Adipocyte (in vitro differentiated cells): ENCODE measurements around the gene TNNT2.
A peak's percentile ranks its signal among the peaks of the same experiment; 100 is the strongest.

Source experiments
- DNase-seq: peaks from one replicate; pipeline ENCODE4 v3.0.0-alpha.2; 2015; ENCODE audit warnings: low read depth
- H3K27me3 ChIP-seq: replicated peaks from 2 replicates; pipeline ENCODE4 v1.7.0; 2013; ENCODE audit warnings: mild to moderate bottlenecking, low read length, moderate library complexity; ENCODE audit not compliant: control insufficient read depth, insufficient read depth
- H3K36me3 ChIP-seq: 2 replicates; pipeline ENCODE4 v1.7.0; 2013; ENCODE audit warnings: low read length, mild to moderate bottlenecking, moderate library complexity; ENCODE audit not compliant: control insufficient read depth, insufficient read depth, severe bottlenecking
- H3K4me1 ChIP-seq: 2 replicates; pipeline ENCODE4 v1.7.0; 2013; ENCODE audit warnings: mild to moderate bottlenecking, low read length, moderate library complexity; ENCODE audit not compliant: control insufficient read depth, insufficient read depth
- H3K4me3 ChIP-seq: 2 replicates; pipeline ENCODE4 v1.7.0; 2013; ENCODE audit warnings: mild to moderate bottlenecking, low read length, moderate library complexity
- H3K9ac ChIP-seq: 2 replicates; pipeline ENCODE4 v1.7.0; 2013; ENCODE audit warnings: mild to moderate bottlenecking, low read length, moderate library complexity
- H3K9me3 ChIP-seq: 2 replicates; pipeline ENCODE4 v1.7.0; 2013; ENCODE audit warnings: mild to moderate bottlenecking, low read length, moderate library complexity; ENCODE audit not compliant: control insufficient read depth

The TNNT2 gene

DNA sequence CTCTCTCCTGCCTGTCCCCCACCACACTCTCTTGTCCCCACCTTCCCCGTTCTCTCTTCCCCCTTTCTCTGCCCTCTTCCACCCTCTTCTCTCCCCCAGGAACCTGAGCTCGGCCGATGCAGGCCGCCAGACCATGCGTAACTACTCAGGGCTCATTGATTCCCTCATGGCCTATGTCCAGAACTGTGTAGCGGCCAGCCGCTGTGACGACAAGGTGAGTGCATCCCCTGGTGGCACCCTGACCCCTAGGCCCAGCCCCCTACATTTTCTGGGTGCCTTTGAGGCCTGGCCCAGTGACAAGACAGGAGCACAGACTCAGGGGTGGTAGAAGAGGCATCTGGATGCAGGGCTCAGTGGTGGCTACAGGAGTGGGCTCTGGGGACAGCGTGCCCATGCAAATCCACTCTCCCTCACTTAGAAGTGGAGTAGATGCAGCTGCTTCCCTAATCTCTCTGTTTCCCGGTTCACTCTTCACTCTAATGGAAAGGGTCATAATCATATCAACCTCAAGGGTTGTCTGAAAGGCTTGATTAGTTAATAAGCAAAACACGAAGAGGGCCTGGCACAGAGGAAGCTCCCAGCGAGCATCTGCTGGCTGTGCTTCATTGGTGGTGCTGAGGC lies 57.2 kb downstream of the TNNT2 start:
- H3K27me3 ChIP-seq, result peaks cover 43% of the 10 kb centered on the region
- H3K4me1 ChIP-seq, result no peaks in the 10 kb centered on the region
- H3K4me3 ChIP-seq, result no peak overlapping the region
- H3K9me3 ChIP-seq, result no peaks in the 10 kb centered on the region
- DNase-seq, result no peak
- no peaks in the 10 kb centered on the region for H3K36me3 ChIP-seq
- H3K9ac ChIP-seq, result no peak overlapping the region

DNA sequence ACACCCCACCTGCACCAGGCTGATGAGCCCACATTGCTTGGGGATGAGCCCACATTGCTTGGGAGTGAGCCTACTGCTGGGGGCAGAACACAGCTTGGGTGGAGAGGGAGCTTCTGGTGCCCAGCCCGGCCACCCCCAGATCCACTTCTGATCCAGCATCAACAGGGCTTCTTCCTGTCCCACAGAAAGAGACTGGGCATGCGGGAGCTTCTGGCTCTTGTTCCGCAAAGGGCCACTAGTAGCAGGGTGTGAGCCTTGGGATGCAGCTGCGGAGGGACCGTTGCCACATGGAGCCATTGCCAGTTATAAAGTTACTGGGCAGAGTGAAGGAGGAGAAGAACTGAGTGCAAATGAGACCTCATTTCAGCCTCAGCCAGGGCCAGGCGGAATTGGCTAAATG lies 57.8 kb downstream of the TNNT2 start:
- H3K9ac ChIP-seq, result no peak overlapping the region
- no peaks in the 10 kb centered on the region for H3K36me3 ChIP-seq
- no peaks in the 10 kb centered on the region for H3K4me1 ChIP-seq
- DNase-seq, result no peak
- H3K9me3 ChIP-seq, result no peaks in the 10 kb centered on the region
- no peak overlapping the region for H3K4me3 ChIP-seq
- H3K27me3 ChIP-seq, result peaks cover 45% of the 10 kb centered on the region

DNA sequence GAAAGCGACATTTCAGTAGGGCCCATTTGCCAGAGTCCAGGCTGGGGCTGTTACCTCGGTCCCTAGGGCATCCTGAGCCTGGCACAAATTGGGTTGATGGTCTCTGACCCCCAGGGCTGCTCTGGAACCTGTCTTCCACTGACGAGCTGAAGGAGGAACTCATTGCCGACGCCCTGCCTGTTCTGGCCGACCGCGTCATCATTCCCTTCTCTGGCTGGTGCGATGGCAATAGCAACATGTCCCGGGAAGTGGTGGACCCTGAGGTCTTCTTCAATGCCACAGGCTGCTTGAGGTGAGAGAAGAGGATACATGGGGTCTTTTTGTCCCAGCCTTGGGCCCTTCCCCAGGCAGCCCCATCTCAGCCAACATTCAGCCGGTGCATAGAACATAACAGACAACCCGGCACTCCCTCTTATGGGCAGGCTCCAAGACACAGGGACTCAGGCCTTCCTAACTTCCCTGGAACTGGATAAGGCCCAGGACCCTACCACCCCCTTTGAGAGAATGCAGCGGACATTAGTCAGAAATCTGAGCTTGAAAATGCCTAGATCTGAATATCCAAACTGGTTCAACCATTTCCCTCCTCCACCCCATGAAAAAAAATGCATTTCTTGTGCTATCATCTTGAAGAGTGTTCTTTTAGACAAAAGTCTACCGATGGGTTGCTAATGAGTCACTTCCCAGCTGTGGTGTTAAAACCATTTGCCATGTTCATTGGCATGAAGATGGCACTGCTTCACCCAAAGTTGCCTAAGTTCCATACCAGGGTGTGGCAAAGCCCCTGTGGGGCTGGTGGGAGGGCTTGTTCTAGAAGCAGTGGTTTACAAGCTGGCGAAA lies 58.8 kb downstream of the TNNT2 start:
- no peak overlapping the region for H3K9ac ChIP-seq
- H3K4me1 ChIP-seq, result no peaks in the 10 kb centered on the region
- peaks cover 46% of the 10 kb centered on the region for H3K27me3 ChIP-seq
- no peak overlapping the region for H3K4me3 ChIP-seq
- no peaks in the 10 kb centered on the region for H3K36me3 ChIP-seq
- no peak for DNase-seq
- H3K9me3 ChIP-seq, result no peaks in the 10 kb centered on the region

DNA sequence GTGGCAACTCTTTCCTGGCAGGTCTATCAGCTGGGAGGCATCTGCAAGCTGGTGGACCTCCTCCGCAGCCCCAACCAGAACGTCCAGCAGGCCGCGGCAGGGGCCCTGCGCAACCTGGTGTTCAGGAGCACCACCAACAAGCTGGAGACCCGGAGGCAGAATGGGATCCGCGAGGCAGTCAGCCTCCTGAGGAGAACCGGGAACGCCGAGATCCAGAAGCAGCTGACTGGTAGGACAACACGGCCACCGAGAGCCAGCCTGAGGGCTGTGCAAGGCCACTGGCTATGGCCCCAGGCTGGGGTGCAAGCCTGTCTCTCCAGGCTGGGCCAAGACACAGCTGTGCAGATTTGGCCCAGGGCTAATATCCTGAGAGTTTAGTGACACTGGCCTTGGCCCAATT lies 59.9 kb downstream of the TNNT2 start:
- DNase-seq, result no peak
- Histone ChIP-seq H3K27me3 (peaks cover 47% of the 10 kb centered on the region), H3K36me3 (no peaks in the 10 kb centered on the region), H3K4me1 (no peaks in the 10 kb centered on the region), H3K4me3 (no peak overlapping the region), H3K9ac (no peak overlapping the region), H3K9me3 (no peaks in the 10 kb centered on the region)

DNA sequence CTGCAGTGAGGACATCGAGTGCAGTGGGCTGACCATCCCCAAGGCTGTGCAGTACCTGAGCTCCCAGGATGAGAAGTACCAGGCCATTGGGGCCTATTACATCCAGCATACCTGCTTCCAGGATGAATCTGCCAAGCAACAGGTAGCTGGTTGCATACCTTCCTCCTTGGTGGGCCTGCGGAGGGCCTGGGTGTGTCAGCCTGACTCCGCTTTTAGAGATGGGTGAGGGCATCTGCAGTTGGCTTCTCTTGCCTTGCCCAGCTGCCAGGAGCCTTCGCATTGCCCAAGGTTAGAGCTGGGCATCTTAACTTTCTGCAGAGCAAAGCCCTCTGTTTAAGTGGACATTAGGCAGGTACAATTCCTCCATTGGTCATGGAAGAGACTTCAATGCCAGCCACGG lies 60.9 kb downstream of the TNNT2 start:
- no peaks in the 10 kb centered on the region for H3K36me3 ChIP-seq
- H3K9me3 ChIP-seq, result no peaks in the 10 kb centered on the region
- H3K27me3 ChIP-seq, result peaks cover 54% of the 10 kb centered on the region
- no peaks in the 10 kb centered on the region for H3K4me1 ChIP-seq
- DNase-seq, result no peak
- H3K9ac ChIP-seq, result no peak overlapping the region
- H3K4me3 ChIP-seq, result no peak overlapping the region

DNA sequence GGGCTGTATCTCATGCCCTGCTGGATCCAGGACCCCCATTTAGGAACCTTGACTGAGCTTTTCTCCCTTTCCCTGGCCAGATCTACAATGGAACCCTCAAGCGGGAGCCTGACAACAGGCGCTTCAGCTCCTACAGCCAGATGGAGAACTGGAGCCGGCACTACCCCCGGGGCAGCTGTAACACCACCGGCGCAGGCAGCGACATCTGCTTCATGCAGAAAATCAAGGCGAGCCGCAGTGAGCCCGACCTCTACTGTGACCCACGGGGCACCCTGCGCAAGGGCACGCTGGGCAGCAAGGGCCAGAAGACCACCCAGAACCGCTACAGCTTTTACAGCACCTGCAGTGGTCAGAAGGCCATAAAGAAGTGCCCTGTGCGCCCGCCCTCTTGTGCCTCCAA lies 64.4 kb downstream of the TNNT2 start:
- no peaks in the 10 kb centered on the region for H3K36me3 ChIP-seq
- no peak overlapping the region for H3K9ac ChIP-seq
- DNase-seq, result no peak
- H3K27me3 ChIP-seq, result peaks cover 40% of the 10 kb centered on the region
- H3K9me3 ChIP-seq, result no peaks in the 10 kb centered on the region
- peaks cover 16% of the 10 kb centered on the region for H3K4me1 ChIP-seq
- no peak overlapping the region for H3K4me3 ChIP-seq

DNA sequence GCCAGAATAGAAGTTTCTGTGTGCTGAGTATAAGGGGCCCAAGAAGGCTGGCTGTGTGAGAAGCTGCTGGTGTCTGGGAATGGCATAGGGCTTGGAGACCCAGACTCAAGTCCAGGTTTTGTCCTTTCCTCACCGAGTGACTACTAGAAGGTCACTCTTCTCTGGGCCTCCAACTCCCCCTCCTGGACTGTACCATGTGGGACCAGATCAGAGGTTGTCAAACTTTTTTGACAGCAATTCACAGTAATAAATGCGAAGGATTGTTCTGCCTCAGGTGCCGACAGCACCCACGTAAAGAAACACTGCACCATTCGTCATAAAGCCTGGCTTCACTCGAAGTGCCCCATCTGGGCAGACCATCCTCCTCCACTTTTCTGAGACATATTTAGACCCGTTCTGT lies 65.2 kb downstream of the TNNT2 start:
- H3K27me3 ChIP-seq, result peaks cover 34% of the 10 kb centered on the region
- H3K9me3 ChIP-seq, result no peaks in the 10 kb centered on the region
- H3K4me3 ChIP-seq, result no peak overlapping the region
- H3K4me1 ChIP-seq, result peaks cover 24% of the 10 kb centered on the region
- no peaks in the 10 kb centered on the region for H3K36me3 ChIP-seq
- no peak overlapping the region for H3K9ac ChIP-seq
- DNase-seq, result no peak

DNA sequence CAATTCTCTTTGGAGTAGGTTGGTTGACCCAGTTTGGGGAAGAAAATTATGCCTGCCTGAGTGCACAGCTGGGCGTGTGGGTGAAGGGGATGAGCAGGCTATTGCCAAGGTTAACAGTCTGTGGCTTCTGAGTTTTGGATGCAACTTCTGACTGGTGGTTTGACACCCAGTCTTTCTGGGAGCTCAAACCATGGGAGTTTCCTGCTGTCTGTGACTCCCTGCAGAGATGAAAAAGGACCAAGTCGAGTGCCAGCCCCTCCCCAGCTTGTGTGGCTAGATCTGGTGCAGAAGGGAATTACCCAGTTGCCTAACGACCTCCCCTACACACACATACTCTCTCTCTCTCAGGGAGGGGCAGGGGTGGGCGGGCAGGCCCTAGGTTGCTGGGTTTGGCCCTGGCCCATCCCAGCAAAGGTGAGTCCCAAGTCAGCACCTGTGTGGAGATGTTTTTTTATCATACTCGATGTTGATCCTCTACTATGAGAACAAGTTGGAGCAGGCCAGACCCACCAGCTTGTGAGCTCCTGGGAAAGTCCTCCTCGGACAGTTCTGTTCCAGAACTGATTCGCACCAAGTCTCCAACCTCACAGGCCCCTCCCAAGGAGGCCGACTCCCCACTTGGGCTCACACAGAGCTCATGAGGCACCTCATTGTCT lies 66.0 kb downstream of the TNNT2 start:
- Histone ChIP-seq H3K36me3 (no peaks in the 10 kb centered on the region), H3K27me3 (peaks cover 26% of the 10 kb centered on the region), H3K4me3 (no peak overlapping the region), H3K4me1 (peaks cover 27% of the 10 kb centered on the region), H3K9me3 (no peaks in the 10 kb centered on the region), H3K9ac (no peak overlapping the region)
- DNase-seq, result no peak

DNA sequence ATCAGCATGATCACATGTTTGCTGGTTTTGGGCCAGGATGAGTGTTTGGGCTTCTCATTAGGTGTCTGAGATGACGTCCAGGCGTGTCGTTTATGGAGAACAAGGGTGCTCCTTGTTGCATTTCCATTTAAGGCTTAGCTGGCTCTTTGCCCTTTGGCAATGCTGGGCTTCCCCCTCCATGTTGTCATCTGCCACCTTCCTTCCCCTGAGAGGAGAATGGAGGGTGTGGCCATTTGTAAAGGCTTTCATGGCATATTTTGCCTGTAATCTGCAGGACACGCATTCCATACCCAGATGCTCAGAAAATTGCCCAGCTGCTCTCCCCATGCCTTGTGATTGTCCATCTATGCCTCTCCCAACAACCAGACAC lies 66.5 kb downstream of the TNNT2 start:
- peaks cover 28% of the 10 kb centered on the region for H3K27me3 ChIP-seq
- DNase-seq, result peak; percentile 44
- no peaks in the 10 kb centered on the region for H3K9me3 ChIP-seq
- no peaks in the 10 kb centered on the region for H3K36me3 ChIP-seq
- H3K9ac ChIP-seq, result no peak overlapping the region
- peaks cover 27% of the 10 kb centered on the region for H3K4me1 ChIP-seq
- H3K4me3 ChIP-seq, result no peak overlapping the region

DNA sequence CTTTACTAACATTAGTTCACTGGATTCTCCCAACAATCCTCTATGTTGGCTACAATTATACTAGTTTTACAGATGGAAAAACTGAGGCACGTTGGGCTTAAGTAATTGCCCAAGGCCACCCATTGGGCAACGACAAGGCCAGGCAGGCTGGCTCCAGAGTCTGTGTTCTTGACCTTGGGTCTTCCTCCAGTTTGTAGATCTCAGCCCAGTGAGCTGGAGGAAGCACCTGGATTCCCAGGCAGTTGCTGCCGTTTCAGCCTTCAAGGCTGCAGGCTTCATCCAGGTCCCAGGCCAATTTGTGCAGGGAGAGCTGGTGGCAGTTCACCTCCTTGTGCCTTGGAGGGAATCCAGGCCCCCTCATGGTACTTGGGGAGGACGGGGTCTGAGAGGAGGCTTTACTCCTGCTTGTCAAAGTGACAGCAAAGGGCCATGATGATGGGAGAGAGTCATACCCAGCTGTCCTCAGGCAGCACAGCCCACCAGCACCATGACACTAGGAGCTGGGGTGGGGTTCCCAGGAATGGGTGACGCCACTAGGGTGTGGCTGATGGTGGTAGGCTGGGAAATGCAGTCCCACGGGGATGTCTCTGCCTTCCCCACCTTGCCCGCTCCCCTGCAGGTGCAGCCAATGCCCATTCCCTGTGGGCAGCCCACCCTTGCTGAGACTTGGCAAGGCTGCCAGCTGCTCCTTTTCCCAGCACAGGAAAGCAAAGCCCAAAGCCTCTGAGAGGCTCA lies 67.1 kb downstream of the TNNT2 start:
- peaks cover 30% of the 10 kb centered on the region for H3K27me3 ChIP-seq
- H3K36me3 ChIP-seq, result no peaks in the 10 kb centered on the region
- H3K4me1 ChIP-seq, result peaks cover 27% of the 10 kb centered on the region
- no peak for DNase-seq
- H3K9me3 ChIP-seq, result no peaks in the 10 kb centered on the region
- H3K9ac ChIP-seq, result no peak overlapping the region
- no peak overlapping the region for H3K4me3 ChIP-seq

DNA sequence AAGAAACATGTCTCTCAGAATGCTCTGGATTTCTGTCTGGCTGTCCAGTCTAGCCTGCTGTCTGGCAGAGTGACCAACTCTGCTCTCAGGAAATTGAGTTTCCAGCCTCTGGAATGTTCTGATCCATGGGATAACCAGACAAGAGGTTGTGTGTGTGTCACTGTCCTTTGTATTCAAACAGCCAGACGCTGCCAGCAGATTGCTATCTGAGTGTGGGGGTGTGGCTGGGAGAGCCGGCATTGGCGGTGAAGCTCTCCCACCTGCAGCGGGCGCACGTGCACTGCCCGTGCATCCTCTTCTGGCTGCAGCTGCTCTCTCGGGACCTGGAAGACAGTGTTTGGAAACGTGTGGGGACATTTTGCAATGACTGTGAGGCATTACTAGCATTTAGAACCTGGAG lies 68.1 kb downstream of the TNNT2 start:
- Histone ChIP-seq H3K4me1 (peaks cover 27% of the 10 kb centered on the region), H3K4me3 (no peak overlapping the region)
- DNase-seq, result peak; percentile 71

More for the DNA sequence above, 68.1 kb downstream of the TNNT2 start:
- H3K9ac ChIP-seq, result no peak overlapping the region
- peaks cover 29% of the 10 kb centered on the region for H3K27me3 ChIP-seq
- H3K9me3 ChIP-seq, result no peaks in the 10 kb centered on the region
- no peaks in the 10 kb centered on the region for H3K36me3 ChIP-seq
